ENCODE measurements around the gene MERTK.

DNA sequence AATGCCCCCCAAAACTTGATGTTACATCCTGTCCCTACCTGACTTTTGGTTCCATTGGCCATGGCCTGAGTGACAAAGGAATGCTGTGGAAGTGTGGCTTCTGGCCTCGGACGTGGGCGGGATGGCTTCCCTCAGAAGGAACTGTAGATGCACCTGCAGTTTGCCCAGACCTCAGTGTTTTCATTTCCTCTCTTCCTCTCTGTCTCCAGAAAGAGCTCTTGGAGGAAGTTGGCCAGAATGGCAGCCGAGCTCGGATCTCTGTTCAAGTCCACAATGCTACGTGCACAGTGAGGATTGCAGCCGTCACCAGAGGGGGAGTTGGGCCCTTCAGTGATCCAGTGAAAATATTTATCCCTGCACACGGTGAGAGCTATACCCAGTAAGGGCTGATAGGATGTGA lies 95.6 kb downstream of the MERTK start:
- no peak for TF ChIP-seq POLR2A (IDR thresholded peaks at IDR 0.05)
- TF ChIP-seq, protein P1, sequence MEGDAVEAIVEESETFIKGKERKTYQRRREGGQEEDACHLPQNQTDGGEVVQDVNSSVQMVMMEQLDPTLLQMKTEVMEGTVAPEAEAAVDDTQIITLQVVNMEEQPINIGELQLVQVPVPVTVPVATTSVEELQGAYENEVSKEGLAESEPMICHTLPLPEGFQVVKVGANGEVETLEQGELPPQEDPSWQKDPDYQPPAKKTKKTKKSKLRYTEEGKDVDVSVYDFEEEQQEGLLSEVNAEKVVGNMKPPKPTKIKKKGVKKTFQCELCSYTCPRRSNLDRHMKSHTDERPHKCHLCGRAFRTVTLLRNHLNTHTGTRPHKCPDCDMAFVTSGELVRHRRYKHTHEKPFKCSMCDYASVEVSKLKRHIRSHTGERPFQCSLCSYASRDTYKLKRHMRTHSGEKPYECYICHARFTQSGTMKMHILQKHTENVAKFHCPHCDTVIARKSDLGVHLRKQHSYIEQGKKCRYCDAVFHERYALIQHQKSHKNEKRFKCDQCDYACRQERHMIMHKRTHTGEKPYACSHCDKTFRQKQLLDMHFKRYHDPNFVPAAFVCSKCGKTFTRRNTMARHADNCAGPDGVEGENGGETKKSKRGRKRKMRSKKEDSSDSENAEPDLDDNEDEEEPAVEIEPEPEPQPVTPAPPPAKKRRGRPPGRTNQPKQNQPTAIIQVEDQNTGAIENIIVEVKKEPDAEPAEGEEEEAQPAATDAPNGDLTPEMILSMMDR (IDR thresholded peaks at IDR 0.05): no peak

Data from right lobe of liver (tissue), 4 donors.